ENCODE measurements around the gene THOP1. TPM values are rescaled to one million over a fixed set of nuclear protein-coding genes. Genes with fewer than 3 reads are reported as not detected.
A peak's percentile ranks its signal among the peaks of the same experiment; 100 is the strongest.
"Not testable (repeated sequence)": the region's sequence is repeated elsewhere in the genome, so short reads cannot be mapped to it uniquely, and the experiment has no call there.

THOP1 gene
- total RNA-seq, 1 donor from 2014 or later, result 50.3 TPM

DNA sequence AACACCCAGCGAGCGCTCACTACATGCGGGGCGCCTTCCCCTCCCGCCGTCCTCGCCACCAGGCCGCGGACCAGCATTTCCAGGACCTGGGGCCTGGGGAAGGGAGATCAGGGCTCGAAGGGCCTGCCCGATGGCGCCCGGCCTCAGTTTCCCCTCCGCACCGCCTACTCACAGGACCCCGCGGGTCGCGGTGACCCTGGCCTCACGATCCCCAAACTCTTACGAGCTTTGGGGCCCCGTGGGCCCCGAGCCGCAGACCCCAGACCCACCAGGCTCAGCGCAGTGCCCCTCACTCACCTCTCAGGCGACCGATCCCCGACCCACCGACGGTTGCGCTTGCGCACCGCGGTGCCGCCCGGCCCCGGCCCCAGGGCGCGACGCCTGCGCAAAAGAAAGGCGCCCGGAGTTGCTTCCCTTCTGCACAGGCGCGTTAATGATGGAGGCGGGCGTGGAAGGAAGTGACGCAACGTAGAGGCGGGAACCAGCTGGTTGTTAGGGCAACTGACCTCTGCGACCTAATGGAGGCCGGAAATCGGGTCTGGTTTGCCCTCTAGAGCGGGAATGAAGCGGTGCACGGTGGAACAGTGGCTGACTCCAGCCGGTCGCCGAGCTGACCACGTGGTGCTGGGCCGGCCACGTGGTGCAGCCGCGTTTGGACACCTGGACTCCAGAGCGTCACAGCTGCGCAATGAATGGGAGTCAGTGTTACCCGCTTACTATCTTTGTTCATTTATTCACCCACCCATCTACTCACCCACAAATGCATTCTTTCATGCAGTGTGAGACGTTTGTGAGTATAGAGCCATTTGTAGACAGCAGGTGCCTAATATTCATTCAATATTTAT is 2.1 kb upstream of the THOP1 start, which contains the start of gene SGTA:
SGTA (minus strand) TSS at position 338 of the 845 bp plus-strand sequence. CDS start 14,205 bp downstream, outside the sequence.
- peak; percentile 89 for ATAC-seq

DNA sequence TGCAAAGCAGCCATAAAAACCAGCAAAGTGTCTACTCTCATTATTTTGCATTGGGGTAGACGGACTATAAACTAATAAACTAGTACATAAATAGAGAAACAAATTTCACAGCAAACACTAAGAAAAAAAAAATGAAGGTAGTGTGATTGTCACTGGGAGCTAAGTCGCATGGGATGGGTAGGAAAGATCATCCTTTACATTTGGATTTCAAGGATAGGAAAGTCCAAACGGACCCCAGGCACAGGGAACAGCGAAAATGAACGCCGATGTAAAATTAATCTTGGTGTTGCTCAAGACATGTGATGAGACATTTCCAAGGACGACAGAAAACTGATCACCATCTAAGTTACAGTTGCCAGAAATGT is 1.5 kb upstream of the THOP1 start:
- ATAC-seq, result no peak

DNA sequence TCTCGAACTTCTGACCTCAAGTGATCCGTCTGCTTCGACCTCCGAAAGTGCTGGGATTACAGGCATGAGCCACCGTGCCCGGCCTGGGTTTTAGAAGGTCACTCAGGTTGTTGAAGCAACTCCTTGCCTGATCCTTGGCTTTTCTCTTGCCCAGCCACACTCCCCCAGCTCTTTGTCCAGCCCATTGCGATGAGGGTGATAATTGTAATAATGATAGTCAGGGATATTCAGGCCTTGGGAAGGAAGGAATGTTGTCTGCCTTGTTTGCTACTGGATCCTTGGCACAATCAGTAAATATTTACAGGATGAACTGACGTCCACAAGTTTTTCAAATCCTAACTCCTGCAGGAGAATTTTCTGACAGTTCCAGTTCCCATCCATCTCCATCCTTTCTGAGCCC is 1.8 kb downstream of the THOP1 start:
- ATAC-seq, result no peak

DNA sequence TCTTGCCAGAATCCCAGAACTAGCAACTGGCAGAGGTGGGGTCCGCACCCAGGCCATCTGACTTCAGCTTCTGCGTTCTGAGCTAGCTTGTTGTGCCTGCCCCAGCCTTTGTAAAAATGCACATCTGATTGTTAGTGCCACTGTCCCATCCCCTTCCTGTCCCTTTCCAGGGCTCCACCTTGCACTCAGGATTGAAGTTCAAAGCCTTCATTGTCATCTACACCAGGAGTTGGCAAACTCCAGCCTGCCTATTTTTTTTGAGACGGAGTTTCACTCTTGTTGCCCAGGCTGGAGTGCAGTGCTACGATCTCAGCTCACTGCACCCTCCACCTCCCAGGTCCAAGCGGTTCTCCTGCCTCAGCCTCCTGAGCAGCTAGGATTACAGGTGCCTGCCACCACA is 2.9 kb downstream of the THOP1 start:
- no peak for ATAC-seq

DNA sequence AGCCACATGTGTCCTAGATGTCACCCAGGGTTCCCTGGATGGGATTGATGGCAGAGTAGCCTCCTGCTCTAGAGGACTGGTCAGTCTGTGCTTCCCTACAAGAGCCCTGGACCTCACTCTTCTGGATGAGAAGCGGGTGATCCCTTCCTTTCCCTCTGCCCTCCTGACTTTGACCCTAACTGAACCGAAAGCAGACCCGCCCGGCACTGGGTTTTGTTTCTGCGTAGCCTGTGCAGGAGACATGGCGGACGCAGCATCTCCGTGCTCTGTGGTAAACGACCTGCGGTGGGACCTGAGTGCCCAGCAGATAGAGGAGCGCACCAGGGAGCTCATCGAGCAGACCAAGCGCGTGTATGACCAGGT is 4.9 kb downstream of the THOP1 start:
- no peak for ATAC-seq

DNA sequence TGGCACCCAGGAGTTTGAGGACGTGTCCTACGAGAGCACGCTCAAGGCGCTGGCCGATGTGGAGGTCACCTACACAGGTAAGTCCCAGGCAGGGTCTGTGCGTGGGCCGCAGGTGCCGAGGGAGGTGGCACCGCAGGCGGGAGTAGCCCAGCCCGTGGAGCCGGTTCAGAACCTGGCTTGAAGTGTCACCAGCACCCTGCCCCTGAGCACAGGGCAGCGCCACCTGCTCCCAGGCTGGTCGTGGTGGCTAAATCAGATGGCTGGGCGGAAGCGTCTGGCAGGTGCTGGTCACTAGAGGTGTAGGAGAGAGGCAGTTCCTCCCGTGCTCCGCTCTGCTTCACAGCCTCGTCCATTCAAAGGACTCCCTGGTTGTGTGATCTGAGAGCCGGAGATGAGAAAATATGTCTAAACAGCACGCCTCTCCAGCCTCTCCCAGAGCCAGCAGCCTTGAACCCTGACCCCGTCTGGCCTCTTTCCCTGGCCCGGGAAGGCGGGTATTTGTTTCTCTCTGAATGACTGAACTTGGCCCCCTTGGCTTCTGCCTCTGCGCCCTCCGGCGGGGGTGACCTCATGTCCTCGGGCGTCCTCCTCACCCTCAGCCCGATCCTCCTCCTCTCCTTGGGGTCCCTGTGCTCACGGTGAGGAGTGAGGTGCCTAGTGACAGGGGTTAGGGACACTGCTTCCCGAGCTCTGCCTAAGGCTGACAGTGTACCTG is 5.4 kb downstream of the THOP1 start:
- no peak for ATAC-seq

DNA sequence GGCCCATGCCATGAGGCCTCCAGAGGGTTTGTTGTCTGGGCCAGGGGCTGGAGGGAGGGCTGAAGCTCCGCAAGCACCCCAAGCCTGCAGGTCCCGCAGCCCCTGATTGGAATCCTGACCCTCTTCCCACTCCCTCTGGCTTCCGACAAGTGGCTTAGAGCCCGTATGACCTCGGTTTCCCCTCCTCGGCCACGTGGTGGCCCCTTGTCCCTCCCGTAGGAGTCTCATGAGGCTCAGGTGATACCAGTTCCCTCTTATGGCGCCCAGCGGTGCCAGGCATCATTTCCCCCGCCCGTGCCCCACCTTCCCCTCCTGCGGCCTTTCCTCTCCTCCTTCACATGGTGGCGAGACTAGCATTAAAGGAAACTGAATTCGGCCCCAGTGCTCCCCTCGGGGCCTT is 6.1 kb downstream of the THOP1 start:
- no peak for ATAC-seq

DNA sequence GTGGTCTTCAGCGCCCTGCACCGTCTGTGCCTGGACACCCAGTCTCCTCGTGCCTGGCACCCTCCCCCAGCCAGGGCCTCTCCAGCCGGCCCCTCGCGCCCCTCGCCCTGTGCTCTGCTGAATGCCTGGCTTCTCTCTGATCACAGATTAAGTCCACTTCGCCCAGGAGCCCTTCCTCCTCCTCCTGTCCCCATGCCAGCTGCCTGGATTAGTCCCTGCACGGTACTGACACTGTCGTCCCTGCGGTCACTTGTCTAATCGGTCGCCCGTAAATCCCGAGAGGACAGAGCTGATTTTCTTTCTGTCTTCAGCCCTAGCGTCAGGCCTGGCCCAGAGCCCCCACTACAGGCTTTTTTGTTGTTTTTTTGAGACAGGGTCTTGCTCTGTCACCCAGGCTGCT is 6.6 kb downstream of the THOP1 start:
- ATAC-seq, result no peak

DNA sequence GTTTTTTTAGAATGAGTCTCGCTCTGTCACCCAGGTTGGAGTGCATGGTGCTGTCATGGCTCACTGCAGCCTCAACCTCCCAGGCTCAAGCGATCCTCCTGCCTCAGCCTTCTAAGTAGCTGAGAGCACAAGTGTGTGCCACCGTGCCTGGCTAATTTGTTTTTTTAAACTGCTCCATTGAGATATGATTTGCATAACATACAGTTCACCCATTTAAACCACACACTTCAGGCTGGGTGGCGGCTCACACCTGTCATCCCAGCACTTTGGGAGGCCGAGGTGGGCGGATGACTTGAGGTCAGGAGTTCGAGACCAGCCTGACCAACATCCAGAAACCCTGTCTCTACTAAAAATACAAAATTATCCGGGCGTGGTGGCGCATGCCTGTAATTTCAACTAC is 7.4 kb downstream of the THOP1 start:
- not testable (repeated sequence) for ATAC-seq

DNA sequence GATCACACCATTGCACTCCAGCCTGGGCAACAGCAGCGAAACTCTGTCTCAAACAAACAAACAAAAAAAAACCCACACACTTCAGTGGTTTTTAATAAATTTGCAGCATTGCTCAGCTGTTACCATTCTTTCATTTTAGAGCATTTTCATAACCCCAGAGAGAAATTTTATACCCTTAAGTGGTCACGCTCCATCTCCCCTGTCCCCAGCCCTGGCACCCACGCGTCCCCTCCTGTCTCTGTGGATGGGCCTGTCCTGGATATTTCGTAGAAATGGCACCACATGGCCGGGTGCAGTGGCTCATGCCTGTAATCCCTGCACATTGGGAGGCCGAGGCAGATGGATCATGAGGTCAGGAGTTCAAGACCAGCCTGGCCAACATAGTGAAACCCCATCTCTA is 7.8 kb downstream of the THOP1 start:
- ATAC-seq, result no peak

DNA sequence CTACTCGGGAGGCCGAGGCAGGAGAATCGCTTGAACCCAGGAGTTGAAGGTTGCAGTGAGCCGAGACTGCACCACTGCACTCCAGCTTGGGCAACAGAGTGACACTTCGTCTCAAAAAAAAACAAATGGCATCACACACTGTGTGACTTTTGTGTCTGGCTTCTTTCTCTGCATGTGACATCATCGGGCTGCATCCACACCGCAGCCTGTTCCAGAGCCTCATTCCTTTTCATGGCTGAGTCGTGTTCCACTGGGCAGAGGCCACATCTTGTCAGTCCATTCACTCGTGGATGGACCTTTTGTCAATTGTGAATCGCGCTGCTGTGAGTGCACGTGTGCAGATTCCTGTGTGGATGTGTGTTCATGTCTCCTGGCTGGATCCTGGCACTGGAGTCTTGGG is 8.3 kb downstream of the THOP1 start:
- ATAC-seq, result no peak

DNA sequence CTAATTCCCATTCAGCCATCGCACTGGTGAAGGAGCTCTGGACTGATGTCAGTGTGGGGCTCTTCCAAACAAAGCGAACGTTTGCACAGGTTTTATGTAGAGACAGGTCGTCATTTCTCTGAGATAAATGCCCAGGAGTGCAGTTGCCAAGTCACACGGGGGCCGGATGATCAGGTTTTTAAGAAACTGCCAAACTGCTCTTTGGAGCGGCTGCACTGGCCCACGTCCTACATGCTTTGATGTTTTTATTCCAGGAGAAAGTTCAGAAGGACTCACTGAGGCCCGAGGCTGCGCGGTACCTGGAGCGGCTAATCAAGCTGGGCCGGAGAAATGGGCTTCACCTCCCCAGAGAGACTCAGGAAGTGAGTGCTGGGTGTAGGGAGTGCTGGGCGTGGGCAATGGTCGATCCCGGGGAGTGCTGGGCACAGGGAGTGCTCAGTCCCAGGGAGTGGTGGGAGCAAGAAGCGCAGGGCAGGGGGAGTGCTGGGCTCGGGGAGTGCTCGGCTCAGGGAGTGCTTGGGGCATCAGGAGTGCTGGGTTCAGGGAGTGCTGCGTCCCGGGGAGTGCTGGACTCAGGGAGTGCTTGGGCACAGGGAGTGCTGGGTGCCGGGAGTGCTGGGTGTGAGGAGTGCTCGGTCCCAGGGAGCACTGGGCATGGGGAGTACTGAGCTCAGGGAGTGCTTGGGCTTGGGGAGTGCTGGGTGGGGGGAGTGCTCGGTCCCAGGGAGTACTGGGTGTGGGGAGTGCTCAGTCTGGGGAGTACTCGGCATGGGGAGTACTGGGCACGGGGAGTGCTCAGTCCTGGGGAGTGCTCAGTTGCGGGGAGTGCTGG is 10.7 kb downstream of the THOP1 start:
- ATAC-seq, result peak; percentile 43

DNA sequence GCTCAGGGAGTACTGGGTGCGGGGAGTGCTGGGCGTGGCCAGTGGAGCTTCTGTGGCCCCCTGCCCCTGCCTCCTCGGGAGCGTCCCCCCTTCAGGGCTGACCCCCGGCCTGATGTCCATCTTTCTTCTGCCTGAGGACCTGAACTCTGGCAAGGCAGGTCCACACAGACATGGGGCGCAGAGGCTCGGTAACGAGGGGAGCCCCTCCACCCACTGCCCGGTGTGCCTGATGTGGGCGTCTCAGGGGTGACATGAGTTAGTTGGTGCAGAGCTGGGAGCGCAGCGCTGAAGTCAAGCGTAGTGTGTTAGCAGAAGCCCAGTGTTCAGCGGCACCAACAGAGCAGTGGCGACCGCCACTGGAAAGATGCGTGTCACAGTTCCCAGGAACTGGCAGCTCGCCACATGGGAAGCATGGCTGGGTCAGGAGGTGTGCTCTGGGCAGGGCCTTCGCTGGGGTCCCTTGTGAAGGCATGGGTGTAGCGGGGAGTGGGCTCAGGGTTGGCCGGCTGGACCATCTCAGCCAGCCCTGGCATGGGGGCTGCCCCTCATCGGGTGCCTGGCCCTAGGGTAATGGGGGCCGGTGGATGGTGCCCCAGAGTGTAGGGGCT is 11.5 kb downstream of the THOP1 start:
- ATAC-seq, result peak; percentile 19

DNA sequence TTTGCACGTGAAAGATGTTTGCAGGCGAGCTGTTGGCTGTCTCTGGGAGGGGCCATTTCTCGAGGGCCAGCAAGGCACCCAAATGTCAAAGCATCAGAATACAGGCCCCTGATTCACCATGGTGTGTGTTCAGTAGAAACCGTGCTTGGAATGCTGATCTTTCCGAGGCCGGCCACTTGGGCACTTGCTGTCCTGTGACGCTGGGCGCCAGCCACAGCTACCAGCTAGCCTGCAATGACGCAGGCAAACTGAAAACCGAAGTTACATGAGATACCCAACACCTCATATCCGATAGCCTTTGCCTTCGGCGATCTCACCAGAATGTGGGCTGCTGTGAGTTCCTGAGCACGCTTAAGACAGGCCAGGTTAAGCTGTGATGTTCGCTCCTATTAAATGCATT is 12.0 kb downstream of the THOP1 start:
- ATAC-seq, result no peak

DNA sequence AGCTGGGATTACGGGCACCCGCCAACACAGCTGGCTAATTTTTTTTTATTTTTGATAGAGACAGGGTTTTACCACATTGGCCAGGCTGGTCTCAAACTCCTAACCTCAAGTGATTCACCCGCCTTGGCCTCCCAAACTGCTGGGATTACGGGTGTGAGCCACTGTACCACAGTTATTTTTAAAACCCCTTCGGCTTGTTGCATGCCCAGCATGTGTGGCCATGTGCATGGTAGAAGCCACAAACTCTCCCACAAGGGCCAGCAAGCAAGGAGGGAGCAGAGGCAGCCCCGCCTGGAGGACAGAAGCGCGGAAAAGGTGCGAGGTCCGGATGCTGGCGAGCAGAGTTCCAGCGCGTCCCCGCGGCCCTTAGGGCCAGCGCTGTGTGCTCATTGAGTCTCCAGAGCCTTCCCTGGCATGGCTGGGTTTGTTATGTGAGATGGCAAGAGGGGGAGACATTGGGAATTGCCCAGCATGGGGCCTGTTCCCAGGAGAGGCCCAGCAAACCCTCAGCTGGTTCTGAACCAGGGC is 12.9 kb downstream of the THOP1 start:
- ATAC-seq, result no peak

DNA sequence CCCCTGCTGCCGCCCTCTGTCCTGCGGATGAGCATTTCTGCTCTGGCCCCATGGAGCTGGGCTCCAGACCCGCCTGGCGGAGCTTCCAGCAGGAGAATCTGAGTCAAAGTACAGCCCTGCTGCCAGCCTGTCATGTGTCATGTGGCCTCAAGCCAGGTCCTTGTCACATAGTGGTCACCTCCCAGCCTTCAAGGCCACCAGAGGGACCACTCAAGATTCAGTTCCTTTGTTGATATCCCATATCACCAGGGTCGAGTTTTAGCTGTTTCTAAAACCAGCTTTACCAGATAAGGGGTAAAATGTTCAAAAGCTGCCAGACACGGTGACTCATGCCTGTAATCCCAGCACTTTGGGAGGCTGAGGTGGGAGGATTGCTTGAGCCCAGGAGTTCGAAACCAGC is 13.4 kb downstream of the THOP1 start:
- no peak for ATAC-seq

DNA sequence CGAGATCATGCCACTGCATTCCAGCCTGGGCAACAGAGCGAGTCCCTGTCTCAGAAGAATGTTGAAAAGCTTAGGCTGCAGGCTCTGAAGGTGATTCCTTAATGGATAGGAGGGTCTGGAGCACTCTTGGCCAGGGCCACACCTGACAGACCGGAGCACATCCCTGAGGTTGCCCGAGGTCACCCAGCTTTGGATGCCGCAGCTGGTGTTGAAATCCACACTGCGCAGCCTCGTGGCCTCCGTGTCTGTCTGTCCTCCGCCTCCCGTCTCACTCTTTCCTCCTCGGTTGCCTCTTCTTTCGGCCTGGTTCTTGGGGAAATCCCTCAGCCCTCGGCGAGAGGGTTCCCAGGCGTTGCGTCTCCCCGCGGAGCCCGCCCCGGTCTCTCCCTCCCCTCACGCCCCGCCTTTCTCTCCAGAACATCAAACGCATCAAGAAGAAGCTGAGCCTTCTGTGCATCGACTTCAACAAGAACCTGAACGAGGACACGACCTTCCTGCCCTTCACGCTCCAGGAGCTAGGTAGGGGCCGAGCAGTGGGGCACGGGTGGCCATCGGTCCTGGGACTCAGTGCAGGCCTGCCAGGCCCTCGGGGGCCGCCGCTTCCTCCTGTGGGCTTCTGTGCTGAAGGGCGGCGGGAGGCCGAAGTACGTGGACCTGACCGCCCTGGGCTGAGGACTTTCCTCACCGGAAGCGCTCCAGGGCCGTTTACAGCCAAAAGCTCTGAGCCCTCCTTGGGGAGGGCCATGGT is 14.1 kb downstream of the THOP1 start:
- no peak for ATAC-seq

DNA sequence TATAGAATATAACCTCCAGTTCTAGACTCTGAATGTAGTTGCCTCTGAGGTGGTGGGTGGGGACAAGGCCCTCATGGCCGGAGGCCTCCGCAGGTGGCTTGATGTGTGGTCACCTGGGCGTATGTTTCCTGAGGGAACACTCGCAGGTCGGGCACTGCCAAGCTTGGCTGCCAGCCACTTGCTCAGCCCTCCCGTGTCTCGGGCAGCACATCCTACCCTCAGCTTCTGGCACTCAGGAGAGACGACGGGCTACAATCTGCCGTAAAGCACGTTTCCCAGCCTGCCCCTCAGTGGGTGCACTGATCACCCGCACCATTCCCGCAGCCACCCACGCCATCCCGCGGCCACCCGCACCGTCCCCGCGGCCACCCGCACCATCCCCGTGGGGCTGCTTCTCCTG is 15.2 kb downstream of the THOP1 start:
- no peak for ATAC-seq

DNA sequence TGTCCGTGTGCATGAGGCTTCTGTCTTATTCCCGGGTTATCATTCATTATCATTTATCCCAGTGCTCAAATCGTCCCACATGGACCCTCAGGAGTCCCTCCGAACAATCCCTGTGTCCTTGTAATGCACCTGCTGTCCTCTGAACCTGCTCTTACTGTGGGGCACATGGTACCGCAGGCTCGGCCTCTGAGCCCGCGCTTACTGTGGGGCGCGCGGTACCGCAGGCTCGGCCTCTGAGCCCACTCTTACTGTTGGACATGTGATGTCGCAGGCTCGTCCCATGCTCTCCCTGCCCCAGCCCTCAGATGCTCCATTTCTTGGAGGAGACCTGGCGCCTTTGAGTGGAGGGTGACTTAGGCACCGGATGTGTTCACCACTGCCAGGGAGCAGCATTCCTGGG is 17.5 kb downstream of the THOP1 start:
- no peak for ATAC-seq

DNA sequence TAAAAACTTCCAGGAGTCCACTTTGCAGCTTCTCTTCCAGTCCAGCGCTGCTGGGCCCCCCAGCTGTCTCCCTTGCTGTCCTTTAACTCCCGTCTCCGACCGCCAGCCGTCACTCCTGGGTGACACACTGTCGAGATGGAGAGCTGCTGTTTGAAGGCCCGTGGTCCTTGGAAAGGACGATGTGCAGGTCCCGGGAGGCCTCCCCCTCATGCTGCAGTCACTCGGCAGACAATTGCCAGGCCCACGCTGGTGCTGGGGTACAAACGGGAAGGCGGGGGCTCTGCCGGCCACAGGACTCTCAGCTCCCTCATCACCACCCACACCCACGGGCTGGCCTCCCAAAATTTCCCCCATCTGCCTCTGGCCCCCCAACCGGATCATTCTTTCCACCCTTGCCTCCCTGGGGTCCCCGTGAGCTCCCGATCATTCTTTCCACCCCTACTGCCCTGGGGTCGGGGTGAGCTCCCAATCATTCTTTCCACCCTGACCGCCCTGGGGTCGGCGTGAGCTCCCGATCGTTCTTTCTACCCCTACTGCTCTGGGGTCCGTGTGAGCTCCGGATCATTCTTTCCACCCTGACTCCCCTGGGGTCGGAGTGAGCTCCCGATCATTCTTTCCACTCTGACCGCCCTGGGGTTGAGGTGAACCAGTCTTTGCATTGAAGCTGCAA is 18.3 kb downstream of the THOP1 start:
- ATAC-seq, result no peak
